NCI-H1436 treated with DMSO at 0.1 percent for 48 hours (cell line): ENCODE results near the gene GPR68.
"Not testable (repeated sequence)": the region's sequence is repeated elsewhere in the genome, so short reads cannot be mapped to it uniquely, and the experiment has no call there.

Experiments used
- DNase-seq: peaks from one replicate; lab custom pipeline; 2025; lab: John Stamatoyannopoulos, UW

The GPR68 gene

GRCh38 chr14:91272341-91273272 lies 28.1 kb upstream of the GPR68 start:
- no peak for DNase-seq

- no peak for DNase-seq
These were observed 27.1 kb upstream of the GPR68 start for GRCh38 chr14:91271639-91272038.

- DNase-seq = no peak
These were observed 26.1 kb upstream of the GPR68 start for GRCh38 chr14:91270619-91271018.

- DNase-seq = no peak
These were observed 25.7 kb upstream of the GPR68 start for GRCh38 chr14:91270188-91270587.

GRCh38 chr14:91269076-91269991 lies 24.8 kb upstream of the GPR68 start:
- DNase-seq = no peak

GRCh38 chr14:91267965-91268437 lies 23.5 kb upstream of the GPR68 start:
- DNase-seq = no peak

DNA sequence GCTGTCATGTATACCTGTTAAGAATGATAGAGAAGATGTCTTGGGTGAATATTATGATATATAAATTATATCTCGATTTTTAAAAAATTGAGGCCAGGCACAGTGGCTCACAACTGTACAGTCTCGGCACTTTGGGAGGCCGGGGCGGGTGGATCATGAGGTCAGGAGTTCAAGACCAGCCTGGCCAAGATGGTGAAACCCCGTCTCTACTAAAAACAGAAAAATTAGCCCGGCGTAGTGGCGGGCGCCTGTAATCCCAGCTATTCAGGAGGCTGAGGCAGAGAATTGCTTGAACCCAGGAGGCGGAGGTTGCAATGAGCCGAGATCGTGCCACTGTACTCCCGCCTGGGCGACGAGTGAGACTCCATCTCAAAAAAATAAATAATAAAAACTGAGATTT lies 21.8 kb upstream of the GPR68 start:
- DNase-seq = not testable (repeated sequence)

GRCh38 chr14:91265404-91265803 lies 20.9 kb upstream of the GPR68 start:
- DNase-seq = no peak

DNA sequence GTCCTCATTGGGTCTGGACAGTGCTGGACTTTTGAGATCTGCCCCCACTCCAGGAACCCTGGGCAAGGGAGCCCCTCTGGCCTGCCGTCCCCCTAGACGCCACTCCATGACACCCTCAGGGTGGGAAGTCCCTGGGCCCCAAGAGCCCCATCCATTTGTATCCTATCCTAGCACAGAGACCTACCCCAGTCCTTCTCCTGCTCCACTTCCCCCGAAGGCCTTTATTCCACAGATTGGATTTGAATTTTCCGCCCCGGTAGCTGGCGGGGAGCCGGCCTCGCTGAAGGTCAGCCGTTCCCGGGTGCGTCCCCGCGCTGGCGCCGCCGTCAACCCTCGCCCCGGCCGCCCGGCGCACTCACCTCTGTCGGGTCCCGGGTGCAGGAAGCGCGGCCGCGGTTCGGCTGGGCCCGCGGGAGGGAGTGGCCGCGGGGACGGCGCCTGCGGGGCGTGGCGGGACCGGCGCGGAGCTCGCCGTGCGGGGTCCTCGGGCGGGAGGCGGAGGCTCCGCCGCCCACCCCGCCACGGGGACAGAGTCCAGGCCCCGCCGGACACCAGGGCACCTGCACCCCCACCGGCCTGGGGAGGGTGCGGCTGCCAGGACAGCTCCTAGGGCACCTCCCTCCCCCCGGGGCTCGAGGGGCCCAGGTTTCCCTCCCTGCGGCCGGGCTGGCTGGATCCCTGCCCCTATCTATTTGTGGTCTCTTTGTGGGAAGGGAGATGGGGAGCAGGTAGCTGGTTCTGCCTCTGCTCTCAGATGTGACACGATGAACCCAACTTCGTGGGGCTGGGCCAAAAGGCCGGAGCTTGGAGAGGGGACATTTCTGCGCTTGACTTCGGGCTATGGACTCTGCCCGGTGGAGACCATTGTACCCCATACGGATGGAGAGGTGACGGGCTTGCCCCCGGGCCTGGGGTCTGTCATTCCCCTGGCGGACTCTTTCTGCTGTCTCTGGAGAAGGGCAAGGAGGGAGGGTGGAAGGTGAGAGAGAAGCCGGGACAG lies 19.9 kb upstream of the GPR68 start:
- no peak for DNase-seq

GRCh38 chr14:91263329-91263728 lies 18.8 kb upstream of the GPR68 start:
- DNase-seq = no peak

- no peak for DNase-seq
These were observed 17.6 kb upstream of the GPR68 start for GRCh38 chr14:91261986-91262549.

DNA sequence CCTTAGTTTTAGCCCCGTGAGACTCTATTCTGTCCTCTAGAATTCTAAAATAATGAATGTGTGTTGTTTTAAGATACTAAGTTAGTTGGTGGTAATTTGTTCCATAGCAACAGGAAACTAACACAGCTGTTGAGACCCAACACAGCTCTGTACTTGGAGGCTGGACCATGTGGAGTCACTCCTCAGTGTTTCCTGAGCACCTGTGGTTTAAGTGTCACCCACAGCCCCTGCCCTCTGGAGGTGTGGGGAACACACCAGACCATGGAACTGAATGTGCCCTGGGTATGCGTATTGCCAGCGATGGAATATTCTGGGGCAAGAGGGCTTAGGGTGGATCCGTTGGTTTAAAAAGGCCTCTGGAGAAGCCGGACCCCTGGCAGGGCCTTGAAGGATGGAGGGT lies 16.6 kb upstream of the GPR68 start:
- DNase-seq = no peak

GRCh38 chr14:91258876-91259275 lies 14.4 kb upstream of the GPR68 start:
- no peak for DNase-seq

DNA sequence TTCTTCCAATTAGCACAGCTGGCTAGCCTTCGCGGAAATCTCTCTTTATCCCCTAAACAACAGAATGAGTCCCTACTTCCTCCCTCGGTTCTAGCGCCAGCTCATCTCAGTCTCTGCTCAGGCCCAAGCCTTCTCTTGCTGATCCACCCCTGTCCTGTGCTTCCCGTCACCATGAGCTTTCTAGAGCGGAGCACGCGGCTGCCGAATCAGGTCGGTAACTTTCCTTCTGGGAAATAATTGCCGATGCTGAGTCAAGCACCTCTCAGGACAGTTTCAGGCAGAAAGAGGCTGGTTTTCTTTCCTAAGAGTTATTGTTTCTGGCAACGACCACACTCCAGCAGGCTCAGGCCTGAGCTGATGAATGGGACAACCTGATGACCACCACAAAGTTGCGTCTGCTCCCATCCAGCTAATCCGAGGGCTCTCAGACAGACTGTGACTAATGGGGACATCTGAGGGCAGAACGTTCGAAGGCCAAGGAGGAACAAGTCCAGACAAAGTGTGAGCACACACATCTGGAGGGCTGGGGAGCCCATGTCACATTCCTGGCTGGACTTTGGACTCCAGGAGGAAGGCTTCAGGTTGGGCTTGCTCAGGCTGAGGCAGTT lies 13.6 kb upstream of the GPR68 start:
- DNase-seq = no peak

GRCh38 chr14:91257328-91258010 lies 13.0 kb upstream of the GPR68 start:
- no peak for DNase-seq

- no peak for DNase-seq
These were observed 12.2 kb upstream of the GPR68 start for GRCh38 chr14:91256661-91257060.

- DNase-seq = no peak
These were observed 10.7 kb upstream of the GPR68 start for GRCh38 chr14:91255026-91255695.

DNA sequence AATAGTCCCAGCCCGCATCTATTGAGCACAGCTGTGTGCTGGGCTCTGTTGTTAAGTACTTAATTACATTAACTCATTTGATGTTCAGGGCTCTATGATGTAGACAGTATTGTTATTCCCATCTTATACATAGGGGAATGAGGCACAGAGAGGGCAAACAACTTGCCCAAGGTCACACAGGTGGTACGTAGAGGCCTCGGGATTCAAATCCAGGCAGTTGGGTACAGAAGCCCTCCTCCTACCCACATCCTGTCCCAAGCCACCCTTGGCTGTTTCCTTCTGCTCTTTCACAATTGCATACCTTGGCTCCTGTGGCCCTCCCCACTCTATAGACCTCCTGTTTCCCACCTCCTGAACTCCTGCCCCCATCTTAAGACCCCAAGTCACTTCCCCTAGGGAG lies 10.0 kb upstream of the GPR68 start:
- DNase-seq = no peak

DNA sequence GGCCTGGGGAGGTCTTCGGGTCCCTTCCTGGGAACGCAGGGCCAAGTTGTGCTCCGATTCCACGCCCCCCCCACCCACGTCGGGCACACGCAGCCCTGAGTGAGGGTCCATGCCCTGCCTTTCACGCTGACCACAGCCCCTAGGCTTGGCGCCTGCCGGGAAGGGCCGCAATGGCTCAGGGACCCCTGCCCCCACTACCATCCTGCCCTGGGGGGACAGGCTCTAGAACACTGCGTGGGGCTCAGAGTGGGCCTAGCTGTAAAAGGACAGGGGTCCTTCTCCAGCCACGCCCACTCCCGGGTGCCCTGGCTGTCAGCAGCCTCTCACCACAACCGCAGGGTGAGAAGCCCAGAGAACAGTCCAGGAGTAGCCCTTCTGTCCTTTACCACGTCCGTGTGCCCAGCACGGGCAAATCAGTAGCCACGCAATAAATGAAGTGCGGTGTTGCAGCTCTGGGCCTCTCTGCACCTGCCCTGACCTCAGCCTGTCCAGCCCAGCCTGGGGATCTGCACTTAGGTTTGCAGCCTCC lies 9.4 kb upstream of the GPR68 start:
- DNase-seq = no peak
